DLD1 (cell line): ENCODE measurements around the gene ZNF500.

ENCODE experiments used
- in situ Hi-C: cut with HindIII; loops from 2 replicates; pipeline ENCODE4 v1.10.0; 2017; ENCODE audit warnings: low sequenced_read_pairs

The ZNF500 gene

GRCh38 chr16:4766875-4767628 is at the start of gene ZNF500:
ZNF500 (minus strand) TSS chr16:4767162; CDS start chr16:4765978, 1,184 bp downstream.
- in situ Hi-C loops: no loop called here

GRCh38 chr16:4814542-4815173 is 47.7 kb upstream of the ZNF500 start:
- in situ Hi-C loops: no loop called here

GRCh38 chr16:4814046-4814445 is 47.1 kb upstream of the ZNF500 start:
- in situ Hi-C loops: no loop called here

- in situ Hi-C loops: no loop called here
These were observed 46.5 kb upstream of the ZNF500 start for GRCh38 chr16:4813251-4814003.

- in situ Hi-C loops: no loop called here
These were observed 44.8 kb upstream of the ZNF500 start for GRCh38 chr16:4811773-4812172.

GRCh38 chr16:4811242-4811641 is 44.3 kb upstream of the ZNF500 start:
- in situ Hi-C loops: no loop called here

GRCh38 chr16:4806280-4806679 is 39.3 kb upstream of the ZNF500 start:
- in situ Hi-C loops: no loop called here

GRCh38 chr16:4805231-4805630 is 38.3 kb upstream of the ZNF500 start:
- in situ Hi-C loops: no loop called here

- in situ Hi-C loops: no loop called here
These were observed 37.2 kb upstream of the ZNF500 start for GRCh38 chr16:4803898-4804762.

- in situ Hi-C loops: no loop called here
These were observed 36.5 kb upstream of the ZNF500 start for GRCh38 chr16:4803401-4803844.

GRCh38 chr16:4802659-4803287 is 35.8 kb upstream of the ZNF500 start:
- in situ Hi-C loops: no loop called here

GRCh38 chr16:4801962-4802658 is 35.1 kb upstream of the ZNF500 start, which contains the start of gene ROGDI:
ROGDI (minus strand) TSS chr16:4802633; CDS start chr16:4802571, 62 bp downstream.
- in situ Hi-C loops: no loop called here

GRCh38 chr16:4801051-4801961 is 34.3 kb upstream of the ZNF500 start:
- in situ Hi-C loops: no loop called here

- in situ Hi-C loops: no loop called here
These were observed 33.5 kb upstream of the ZNF500 start for GRCh38 chr16:4800290-4801041.

GRCh38 chr16:4799171-4799855 is 32.4 kb upstream of the ZNF500 start:
- in situ Hi-C loops: no loop called here

- in situ Hi-C loops: no loop called here
These were observed 31.5 kb upstream of the ZNF500 start for GRCh38 chr16:4798456-4798855.

GRCh38 chr16:4797805-4798252 is 30.9 kb upstream of the ZNF500 start:
- in situ Hi-C loops: no loop called here
